GDM1 (cell line): ENCODE measurements around the gene CADM2.
"Not testable (repeated sequence)": the region's sequence is repeated elsewhere in the genome, so short reads cannot be mapped to it uniquely, and the experiment has no call there.

Source experiments
- DNase-seq: peaks from one replicate; lab custom pipeline; 2025; lab: John Stamatoyannopoulos, UW

The CADM2 gene

DNA sequence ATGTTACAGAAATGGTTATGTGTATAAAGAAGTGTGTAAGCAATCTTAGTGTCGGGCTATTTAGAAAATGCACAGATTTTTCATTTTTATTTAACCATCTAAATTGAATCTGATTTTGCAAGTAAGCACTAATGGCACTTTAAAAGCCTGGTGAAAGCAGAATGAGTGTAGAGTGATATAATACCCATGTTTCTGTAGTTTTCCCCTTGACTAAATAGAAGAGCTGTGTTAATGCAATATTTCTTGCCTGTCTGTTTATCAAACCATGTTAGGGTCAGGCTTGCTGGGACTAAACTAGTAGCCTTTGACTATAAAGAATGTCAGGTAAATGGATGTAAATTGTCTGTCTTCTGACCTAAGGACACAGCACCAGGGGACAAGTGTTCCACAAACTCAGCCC lies 714.0 kb downstream of the CADM2 start:
- no peak for DNase-seq

- DNase-seq: no peak
Measured at GRCh38 chr3:85678713-85679112, 719.9 kb downstream of the CADM2 start.

DNA sequence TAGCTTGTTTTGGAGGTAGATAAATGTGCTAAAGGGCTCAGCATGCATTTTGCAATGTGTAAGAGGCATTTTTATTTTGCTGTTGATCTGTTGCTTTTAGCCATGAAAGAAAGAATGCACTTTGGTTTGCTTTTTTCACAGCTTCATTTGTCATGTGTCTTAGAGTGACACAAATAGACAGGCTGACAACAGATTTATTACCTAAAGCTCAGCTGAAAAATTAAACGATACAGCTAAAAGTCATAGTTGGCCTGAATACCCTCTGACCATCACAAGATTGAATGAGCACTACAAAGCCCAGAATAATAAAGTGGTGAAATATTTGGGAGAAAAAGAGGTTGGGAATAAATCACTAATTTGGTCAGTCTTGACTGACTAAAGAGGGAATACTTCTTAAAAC lies 723.1 kb downstream of the CADM2 start:
- DNase-seq: no peak

DNA sequence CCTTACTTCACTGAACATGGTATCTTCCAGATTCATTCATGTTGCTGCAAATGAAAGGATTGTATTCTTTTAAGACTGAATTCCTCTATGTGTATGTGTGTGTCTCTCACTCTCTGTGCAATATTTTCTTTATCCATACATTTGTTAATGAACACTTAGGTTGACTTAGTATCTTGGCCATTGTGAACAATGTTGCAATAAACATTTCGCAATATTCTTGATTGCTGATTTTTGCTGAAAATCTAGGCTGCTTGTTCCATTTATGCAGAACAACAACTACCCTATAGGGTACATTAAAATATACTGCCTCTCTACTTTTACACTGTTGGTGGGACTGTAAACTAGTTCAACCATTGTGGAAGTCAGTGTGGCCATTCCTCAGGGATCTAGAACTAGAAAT lies 732.4 kb downstream of the CADM2 start:
- DNase-seq: no peak

- no peak for DNase-seq
Measured at GRCh38 chr3:85697156-85697555, 738.4 kb downstream of the CADM2 start.

- no peak for DNase-seq
Measured at GRCh38 chr3:85706130-85706529, 747.3 kb downstream of the CADM2 start.

DNA sequence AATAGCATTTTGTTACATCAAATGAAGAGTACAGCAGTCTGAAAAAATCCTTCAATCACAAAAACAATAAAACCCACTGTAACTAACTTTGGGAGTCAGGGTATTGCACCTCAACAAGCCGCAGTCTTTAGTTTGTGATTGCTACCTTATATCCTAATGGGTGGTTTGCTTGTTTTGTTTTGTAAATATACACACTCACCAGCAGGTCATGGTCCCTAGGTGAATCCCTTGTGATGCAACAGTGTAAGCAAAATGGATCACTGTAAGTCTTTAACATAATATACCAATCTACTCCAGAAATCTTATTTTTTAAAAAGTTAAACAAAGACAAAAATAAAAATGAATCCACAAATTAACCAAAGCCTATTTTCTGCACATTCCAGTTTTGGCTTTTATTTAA lies 749.5 kb downstream of the CADM2 start:
- DNase-seq: not testable (repeated sequence)

DNA sequence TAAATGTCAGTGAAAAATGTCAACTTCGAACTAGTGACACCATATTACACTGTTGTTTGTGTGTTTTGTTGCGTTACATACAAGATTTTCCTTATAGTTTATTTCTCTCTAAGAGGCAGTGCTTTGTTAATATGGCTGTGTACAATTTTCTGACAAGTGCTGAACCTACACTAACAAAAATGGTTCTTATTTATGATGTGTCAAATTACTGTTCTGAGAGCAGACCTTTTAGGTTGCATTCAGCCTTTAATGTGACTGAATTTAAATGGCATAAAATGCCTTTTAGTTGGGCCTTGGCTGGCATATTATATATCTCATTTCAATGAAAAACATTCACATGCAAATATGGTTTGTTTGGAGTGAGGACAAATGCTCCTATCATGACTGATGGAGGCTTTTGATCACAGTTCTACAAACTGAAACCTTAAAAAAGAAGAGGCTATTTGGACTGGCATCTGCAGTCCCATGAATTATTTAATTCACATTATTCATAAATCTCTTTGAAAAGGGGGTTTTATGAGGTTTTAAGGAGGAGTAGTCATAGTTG lies 750.6 kb downstream of the CADM2 start:
- no peak for DNase-seq

GRCh38 chr3:85710490-85710889 lies 751.7 kb downstream of the CADM2 start:
- DNase-seq: no peak

DNA sequence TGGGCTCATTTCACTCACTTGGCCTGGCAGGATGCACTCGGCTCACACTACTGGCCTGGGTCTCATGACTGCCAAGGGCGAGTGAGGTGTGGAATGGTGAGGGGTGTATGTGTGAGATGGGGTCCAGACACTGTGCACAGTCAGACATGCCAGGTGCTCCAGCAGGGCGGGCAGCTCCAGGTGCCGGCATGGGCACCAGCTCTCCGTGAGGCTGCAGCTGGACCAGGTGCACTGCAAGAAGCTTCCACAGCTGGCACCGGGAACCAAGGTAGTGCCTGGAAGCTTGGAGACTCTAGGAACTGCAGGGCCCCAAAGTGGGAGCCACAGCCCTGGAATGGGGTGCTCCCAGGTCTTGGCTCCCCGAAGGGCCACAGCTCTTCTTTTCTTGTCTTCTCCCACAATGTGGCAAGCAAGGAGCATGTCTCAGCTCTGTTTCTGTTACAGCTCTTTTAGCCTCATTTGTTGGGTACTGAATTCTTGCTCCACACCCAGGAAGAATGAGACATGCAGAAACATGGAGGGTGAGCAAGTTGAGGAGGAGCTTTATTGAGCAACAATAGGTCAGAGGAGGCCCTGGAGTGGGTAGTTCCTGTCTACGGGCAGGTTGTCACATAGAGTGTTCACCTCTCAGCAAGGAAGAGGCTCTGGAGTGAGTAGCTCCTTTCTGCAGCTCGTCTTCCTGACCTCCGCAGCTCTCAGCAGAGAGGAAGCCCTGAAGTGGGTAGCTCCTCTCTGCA lies 762.8 kb downstream of the CADM2 start:
- no peak for DNase-seq

- no peak for DNase-seq
Measured at GRCh38 chr3:85725809-85726208, 767.0 kb downstream of the CADM2 start.

GRCh38 chr3:85726241-85726640 lies 767.5 kb downstream of the CADM2 start:
- DNase-seq: no peak

DNA sequence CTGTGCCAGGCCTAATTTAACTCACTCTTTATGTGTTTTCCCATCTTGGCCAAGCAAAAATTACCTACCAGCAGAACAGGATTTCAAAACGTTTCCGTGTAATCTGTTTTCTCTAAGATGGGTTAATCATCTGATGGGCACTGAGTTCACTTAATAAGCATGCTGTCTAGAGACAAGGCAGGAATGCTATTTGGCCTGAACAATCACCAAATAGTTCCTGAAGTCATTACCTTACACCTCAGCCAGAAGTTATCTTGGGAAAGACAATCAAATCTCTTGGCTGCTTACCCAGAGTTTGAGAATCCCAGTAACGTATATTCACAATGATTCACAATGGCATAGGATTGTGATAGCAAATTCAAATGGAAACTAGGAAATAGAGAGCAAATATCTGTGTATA lies 779.1 kb downstream of the CADM2 start:
- no peak for DNase-seq

DNA sequence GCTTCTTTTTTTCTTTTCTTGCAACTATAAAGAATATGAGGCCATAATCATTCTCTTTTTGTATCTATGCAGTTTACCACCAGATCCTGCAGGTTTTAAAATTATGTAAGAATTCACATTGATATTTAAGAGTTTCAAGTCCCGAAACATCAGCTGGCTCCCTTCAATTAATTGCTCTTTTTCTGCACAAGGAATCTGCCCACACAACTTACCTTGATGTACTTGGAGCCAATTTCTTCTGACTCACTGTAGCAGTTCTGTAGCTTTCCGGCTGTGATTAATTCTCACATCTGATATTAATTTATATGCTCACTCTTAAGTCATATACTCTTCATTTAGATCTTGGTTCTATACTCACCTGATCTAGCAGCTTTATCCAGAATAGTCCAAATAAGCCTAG lies 781.8 kb downstream of the CADM2 start:
- DNase-seq: no peak

DNA sequence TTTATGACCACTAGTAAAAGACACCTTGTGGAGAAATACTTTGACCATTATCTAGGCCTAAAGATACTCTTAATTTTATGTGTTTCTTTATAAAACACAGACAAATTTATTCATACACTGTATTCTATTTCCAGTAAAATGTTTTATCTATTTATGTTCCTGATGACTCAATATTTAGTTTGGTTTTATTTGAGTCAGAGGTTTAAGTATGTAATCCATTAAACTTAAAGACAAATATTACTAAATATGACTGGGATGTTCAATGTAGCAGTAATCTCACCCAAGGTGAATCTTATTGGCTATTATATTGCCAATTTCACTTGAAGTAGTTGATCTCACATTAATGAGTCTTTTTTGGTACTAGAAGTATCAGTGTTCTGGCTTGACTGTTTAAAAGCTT lies 799.7 kb downstream of the CADM2 start:
- DNase-seq: no peak

- no peak for DNase-seq
Measured at GRCh38 chr3:85760342-85760741, 801.6 kb downstream of the CADM2 start.

- DNase-seq: no peak
Measured at GRCh38 chr3:85780806-85781205, 822.0 kb downstream of the CADM2 start.

- DNase-seq: no peak
Measured at GRCh38 chr3:85781806-85782205, 823.0 kb downstream of the CADM2 start.

- no peak for DNase-seq
Measured at GRCh38 chr3:85783291-85783690, 824.5 kb downstream of the CADM2 start.

GRCh38 chr3:85785766-85786165 lies 827.0 kb downstream of the CADM2 start:
- DNase-seq: no peak

DNA sequence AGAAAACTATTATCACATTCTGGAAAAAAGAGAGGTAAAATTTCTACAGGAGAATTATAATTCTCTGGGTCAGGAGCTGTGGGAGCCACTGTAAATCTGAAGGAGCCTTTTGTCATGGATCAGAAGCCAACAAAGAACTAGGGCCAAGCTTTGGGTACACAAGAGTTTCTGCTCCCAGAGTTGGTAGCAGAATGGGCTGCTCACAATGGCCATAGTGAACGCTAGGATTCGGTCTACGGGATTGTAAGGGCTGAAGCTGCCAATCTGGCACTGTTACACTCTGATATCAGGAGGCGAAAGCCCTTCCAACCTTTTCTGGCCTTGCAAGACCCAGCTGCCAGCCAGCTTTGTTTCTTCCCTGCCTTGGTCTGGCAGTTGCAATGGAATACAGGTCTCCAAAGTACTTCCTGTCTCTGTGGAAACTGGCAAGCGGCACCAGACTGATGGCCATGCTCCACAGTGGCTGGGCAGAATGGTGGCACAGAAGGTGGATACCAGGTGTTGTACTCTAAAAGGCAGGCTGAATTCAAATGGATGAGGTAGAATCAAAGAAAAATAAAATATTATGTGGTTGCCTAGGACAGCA lies 831.7 kb downstream of the CADM2 start:
- DNase-seq: no peak

GRCh38 chr3:85796140-85796539 lies 837.4 kb downstream of the CADM2 start:
- DNase-seq: no peak

GRCh38 chr3:85800676-85801075 lies 841.9 kb downstream of the CADM2 start:
- no peak for DNase-seq

- no peak for DNase-seq
Measured at GRCh38 chr3:85801955-85802354, 843.2 kb downstream of the CADM2 start.
